MCF 10A (cell line): ENCODE measurements around the gene LAMB4. TPM values are rescaled to one million over a fixed set of nuclear protein-coding genes. Genes with fewer than 3 reads are reported as not detected.

ENCODE experiments used
- BruUV-seq: library from RNA; stranded (reverse); fragments of 400-500 nt; replicated peaks from 2 replicates; lab custom pipeline; 2021; lab: Mats Ljungman, UMichigan
- CTCF ChIA-PET: fragments of 300-600 bp; sonication (Branson Sonifier 250); formaldehyde crosslinking; extraction: SDS; loops from one replicate; lab custom pipeline; 2021; ENCODE audit warnings: antibody characterized with exemption, inconsistent platforms; lab: Yijun Ruan, JAX
- POLR2A ChIA-PET: fragments of 300-600, 350-650 bp; sonication (Branson Sonifier 250); formaldehyde crosslinking; extraction: SDS; loops from one replicate; lab custom pipeline; 2020; ENCODE audit warnings: antibody characterized with exemption, inconsistent platforms; lab: Yijun Ruan, JAX
- DNase-seq: peaks from one replicate; pipeline ENCODE4 v3.0.0-alpha.2; 2018; ENCODE audit not compliant: unreplicated experiment
- H3K27ac Mint-ChIP-seq: one replicate; pipeline ENCODE4 v1.8.0; 2022; ENCODE audit warnings: mild to moderate bottlenecking, low read depth, mixed read lengths; ENCODE audit not compliant: unreplicated experiment
- H3K27me3 Mint-ChIP-seq: one replicate; pipeline ENCODE4 v1.8.0; 2022; ENCODE audit warnings: mixed read lengths; ENCODE audit not compliant: insufficient read depth, unreplicated experiment
- H3K36me3 Mint-ChIP-seq: one replicate; pipeline ENCODE4 v1.8.0; 2022; ENCODE audit warnings: mild to moderate bottlenecking, moderate library complexity, mixed read lengths; ENCODE audit not compliant: insufficient read depth, unreplicated experiment
- H3K4me1 Mint-ChIP-seq: one replicate; pipeline ENCODE4 v1.8.0; 2022; ENCODE audit warnings: mixed read lengths; ENCODE audit not compliant: insufficient read depth, unreplicated experiment
- H3K4me3 Mint-ChIP-seq: one replicate; pipeline ENCODE4 v1.8.0; 2022; ENCODE audit warnings: mild to moderate bottlenecking, moderate library complexity, mixed read lengths; ENCODE audit not compliant: unreplicated experiment
- H3K9me3 Mint-ChIP-seq: one replicate; pipeline ENCODE4 v1.8.0; 2022; ENCODE audit warnings: mixed read lengths; ENCODE audit not compliant: unreplicated experiment
- intact Hi-C: fragments of 100-400 bp; cut with micrococcal nuclease; formaldehyde crosslinking; loops from 2 replicates; pipeline ENCODE4 v1.14.1; 2022
- total RNA-seq: library from RNA; stranded (reverse); gene quantifications from 2 replicates; pipeline ENCODE4 v1.2.3, GENCODE V29; 2022
- TF ChIP-seq, protein P1 (sequence below): fragments of 200-600 bp; IDR thresholded peaks from one replicate; pipeline ENCODE4 v1.8.0; 2022; ENCODE audit warnings: antibody characterized with exemption, mild to moderate bottlenecking; ENCODE audit not compliant: unreplicated experiment

Gene LAMB4
- total RNA-seq, 1 experiment from 2014 or later = 0.35 TPM

GRCh38 chr7:107980171-107980570 is 150.0 kb downstream of the LAMB4 start:
- H3K4me1 Mint-ChIP-seq = peaks cover 6% of the 10 kb centered on the region
- H3K27me3 Mint-ChIP-seq = no peaks in the 10 kb centered on the region
- BruUV-seq = no TSS peak
- CTCF ChIA-PET = interaction anchor here (0.7 to 1.3 kb wide), 3 partner anchors 10 to 36 kb away, joined by 3 read pairs; no protein-coding TSS in a partner anchor
- peaks cover 100% of the 10 kb centered on the region for H3K36me3 Mint-ChIP-seq
- H3K4me3 Mint-ChIP-seq = no peak overlapping the region
- TF ChIP-seq, protein P1, sequence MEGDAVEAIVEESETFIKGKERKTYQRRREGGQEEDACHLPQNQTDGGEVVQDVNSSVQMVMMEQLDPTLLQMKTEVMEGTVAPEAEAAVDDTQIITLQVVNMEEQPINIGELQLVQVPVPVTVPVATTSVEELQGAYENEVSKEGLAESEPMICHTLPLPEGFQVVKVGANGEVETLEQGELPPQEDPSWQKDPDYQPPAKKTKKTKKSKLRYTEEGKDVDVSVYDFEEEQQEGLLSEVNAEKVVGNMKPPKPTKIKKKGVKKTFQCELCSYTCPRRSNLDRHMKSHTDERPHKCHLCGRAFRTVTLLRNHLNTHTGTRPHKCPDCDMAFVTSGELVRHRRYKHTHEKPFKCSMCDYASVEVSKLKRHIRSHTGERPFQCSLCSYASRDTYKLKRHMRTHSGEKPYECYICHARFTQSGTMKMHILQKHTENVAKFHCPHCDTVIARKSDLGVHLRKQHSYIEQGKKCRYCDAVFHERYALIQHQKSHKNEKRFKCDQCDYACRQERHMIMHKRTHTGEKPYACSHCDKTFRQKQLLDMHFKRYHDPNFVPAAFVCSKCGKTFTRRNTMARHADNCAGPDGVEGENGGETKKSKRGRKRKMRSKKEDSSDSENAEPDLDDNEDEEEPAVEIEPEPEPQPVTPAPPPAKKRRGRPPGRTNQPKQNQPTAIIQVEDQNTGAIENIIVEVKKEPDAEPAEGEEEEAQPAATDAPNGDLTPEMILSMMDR = no peak
- no peak for DNase-seq
- no peak overlapping the region for H3K27ac Mint-ChIP-seq
- intact Hi-C loops = no loop called here
- H3K9me3 Mint-ChIP-seq = no peaks in the 10 kb centered on the region
- POLR2A ChIA-PET = interaction anchor here (0.7 to 11.8 kb wide), 9 partner anchors 7 to 90 kb away, joined by 3 to 117 read pairs (median 4); partner anchors contain the start of gene DLD

DNA sequence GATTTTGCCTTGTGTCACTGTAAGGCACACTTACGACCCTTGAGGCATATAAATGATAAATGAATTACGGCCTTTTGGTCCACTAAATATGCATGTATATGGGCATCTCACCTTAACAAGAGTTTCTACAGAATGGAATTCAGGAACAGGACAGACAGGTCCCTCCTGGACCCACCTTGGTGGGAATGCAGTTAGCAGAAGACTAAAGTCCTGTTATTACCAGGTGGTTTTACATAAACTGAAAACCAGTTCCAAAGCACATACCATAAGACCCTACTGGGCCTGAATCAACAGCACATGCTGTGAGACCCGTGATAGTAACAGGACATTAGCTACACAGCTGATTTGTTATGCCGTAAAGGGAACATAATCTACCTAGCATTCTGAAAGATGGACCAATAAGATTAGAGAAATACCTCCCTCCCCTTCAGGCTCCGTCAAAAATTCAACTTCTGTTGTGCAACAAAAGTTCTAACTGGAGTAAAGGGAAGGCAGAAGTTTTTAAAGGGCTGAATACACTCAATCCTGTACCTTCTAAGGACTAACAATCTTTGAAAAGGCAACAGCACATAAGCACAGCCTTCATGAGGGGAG is 151.2 kb downstream of the LAMB4 start:
- Mint-ChIP-seq H3K9me3 (no peaks in the 10 kb centered on the region), H3K4me3 (no peak overlapping the region), H3K36me3 (peaks cover 100% of the 10 kb centered on the region), H3K27ac (no peak overlapping the region), H3K4me1 (peaks cover 6% of the 10 kb centered on the region), H3K27me3 (no peaks in the 10 kb centered on the region)
- BruUV-seq = no TSS peak
- ChIA-PET POLR2A (interaction anchor here (0.6 to 5.4 kb wide), 7 partner anchors 10 to 122 kb away, joined by 3 to 35 read pairs (median 3); no protein-coding TSS in a partner anchor), CTCF (interaction anchor here (1.3 kb wide), 1 partner anchor 13 kb away, joined by 3 read pairs; no protein-coding TSS in a partner anchor)
- intact Hi-C loops = no loop called here
- DNase-seq = no peak
- TF ChIP-seq, protein P1 = no peak

DNA sequence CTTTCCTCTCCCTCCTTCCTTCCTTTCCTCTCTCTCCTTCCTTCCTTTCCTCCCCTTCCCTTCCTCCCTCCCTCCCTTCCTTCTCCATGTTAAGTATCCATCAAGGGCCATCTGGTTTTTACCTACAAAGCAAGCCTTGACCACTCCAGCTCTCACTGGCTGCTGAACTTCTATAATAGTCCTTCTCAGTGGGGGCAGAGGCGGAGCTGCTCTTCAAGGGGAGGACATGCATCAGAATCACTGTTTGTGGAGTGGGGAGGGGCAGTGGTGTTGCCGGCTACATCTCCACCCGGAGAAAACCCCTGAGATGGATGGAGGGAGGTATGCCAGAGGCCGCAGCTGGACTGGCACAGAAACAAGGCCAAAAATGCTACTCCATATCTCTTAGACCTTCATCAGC is 153.1 kb downstream of the LAMB4 start:
- intact Hi-C loops = no loop called here
- no peak for DNase-seq
- POLR2A ChIA-PET = interaction anchor here (1.2 kb wide), 1 partner anchor 23 kb away, joined by 3 read pairs; no protein-coding TSS in a partner anchor

GRCh38 chr7:107976620-107977019 is 153.5 kb downstream of the LAMB4 start:
- Mint-ChIP-seq H3K36me3 (peaks cover 97% of the 10 kb centered on the region), H3K27ac (no peak overlapping the region), H3K4me1 (peaks cover 26% of the 10 kb centered on the region), H3K4me3 (no peak overlapping the region), H3K27me3 (no peaks in the 10 kb centered on the region), H3K9me3 (no peaks in the 10 kb centered on the region)
- no TSS peak for BruUV-seq
- ChIA-PET POLR2A (interaction anchor here (1.2 to 13.1 kb wide), 3 partner anchors 18 to 23 kb away, joined by 3 to 337 read pairs (median 7); no protein-coding TSS in a partner anchor), CTCF (no interaction called here)
- TF ChIP-seq, protein P1 = no peak
- no peak for DNase-seq
- intact Hi-C loops = no loop called here

More for the DNA sequence above, 153.1 kb downstream of the LAMB4 start:
- TF ChIP-seq, protein P1 = no peak
- Mint-ChIP-seq H3K36me3 (peaks cover 97% of the 10 kb centered on the region), H3K4me3 (no peak overlapping the region), H3K9me3 (no peaks in the 10 kb centered on the region), H3K4me1 (peaks cover 22% of the 10 kb centered on the region), H3K27me3 (no peaks in the 10 kb centered on the region), H3K27ac (peak overlapping the region; percentile 31)
- BruUV-seq = no TSS peak
- CTCF ChIA-PET = interaction anchor here (0.5 to 1.0 kb wide), 3 partner anchors 10 to 78 kb away, joined by 3 to 4 read pairs (median 3); no protein-coding TSS in a partner anchor
